HFF-Myc (cell line): ENCODE results near the gene CD2AP.
"Not testable (repeated sequence)": the region's sequence is repeated elsewhere in the genome, so short reads cannot be mapped to it uniquely, and the experiment has no call there.

Source experiments
- DNase-seq: peaks from one replicate; pipeline ENCODE4 v3.0.0-alpha.2; 2011; ENCODE audit warnings: low read depth; ENCODE audit errors: extremely low read depth
- H3K4me3 ChIP-seq: replicated peaks from 2 replicates; pipeline ENCODE4 v1.5.1; 2011; ENCODE audit warnings: low read depth, mild to moderate bottlenecking, control low read depth, low read length
- TF ChIP-seq, protein P1 (sequence below): IDR thresholded peaks from 2 replicates; pipeline ENCODE4 v1.5.1; 2012; ENCODE audit warnings: mild to moderate bottlenecking, low read depth, low read length, control low read depth; ENCODE audit errors: missing control alignments

The CD2AP gene

GRCh38 chr6:47478233-47479139, 897 bp downstream of the CD2AP start:
- H3K4me3 ChIP-seq, result peak overlapping the region; percentile 74
- no peak for DNase-seq
- TF ChIP-seq, protein P1, sequence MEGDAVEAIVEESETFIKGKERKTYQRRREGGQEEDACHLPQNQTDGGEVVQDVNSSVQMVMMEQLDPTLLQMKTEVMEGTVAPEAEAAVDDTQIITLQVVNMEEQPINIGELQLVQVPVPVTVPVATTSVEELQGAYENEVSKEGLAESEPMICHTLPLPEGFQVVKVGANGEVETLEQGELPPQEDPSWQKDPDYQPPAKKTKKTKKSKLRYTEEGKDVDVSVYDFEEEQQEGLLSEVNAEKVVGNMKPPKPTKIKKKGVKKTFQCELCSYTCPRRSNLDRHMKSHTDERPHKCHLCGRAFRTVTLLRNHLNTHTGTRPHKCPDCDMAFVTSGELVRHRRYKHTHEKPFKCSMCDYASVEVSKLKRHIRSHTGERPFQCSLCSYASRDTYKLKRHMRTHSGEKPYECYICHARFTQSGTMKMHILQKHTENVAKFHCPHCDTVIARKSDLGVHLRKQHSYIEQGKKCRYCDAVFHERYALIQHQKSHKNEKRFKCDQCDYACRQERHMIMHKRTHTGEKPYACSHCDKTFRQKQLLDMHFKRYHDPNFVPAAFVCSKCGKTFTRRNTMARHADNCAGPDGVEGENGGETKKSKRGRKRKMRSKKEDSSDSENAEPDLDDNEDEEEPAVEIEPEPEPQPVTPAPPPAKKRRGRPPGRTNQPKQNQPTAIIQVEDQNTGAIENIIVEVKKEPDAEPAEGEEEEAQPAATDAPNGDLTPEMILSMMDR, result no peak

DNA sequence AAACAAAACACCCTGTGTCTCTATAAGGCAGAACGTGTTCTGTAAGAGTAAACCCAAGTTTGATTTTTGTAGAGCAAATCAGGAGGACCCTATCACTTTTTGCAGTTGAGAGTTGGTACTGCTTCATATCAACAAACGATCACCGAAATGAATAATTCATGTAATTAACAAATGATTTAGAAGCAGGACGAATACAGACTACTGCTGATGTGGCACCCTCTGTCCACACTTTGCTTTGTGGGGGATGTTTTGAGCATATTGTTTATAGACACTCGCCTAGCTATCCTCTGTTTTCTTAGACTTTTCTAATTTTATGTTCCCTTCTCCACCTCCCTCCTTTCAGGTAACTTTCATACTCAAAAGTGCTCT, 1.5 kb downstream of the CD2AP start:
- TF ChIP-seq, protein P1, result no peak

GRCh38 chr6:47479874-47480273, 2.3 kb downstream of the CD2AP start:
- no peak for DNase-seq
- H3K4me3 ChIP-seq, result peak overlapping the region; percentile 74; the same call in 1 of the 2 replicates
- TF ChIP-seq, protein P1, result no peak

More for the DNA sequence above, 1.5 kb downstream of the CD2AP start:
- peak overlapping the region; percentile 74 for H3K4me3 ChIP-seq
- no peak for DNase-seq

DNA sequence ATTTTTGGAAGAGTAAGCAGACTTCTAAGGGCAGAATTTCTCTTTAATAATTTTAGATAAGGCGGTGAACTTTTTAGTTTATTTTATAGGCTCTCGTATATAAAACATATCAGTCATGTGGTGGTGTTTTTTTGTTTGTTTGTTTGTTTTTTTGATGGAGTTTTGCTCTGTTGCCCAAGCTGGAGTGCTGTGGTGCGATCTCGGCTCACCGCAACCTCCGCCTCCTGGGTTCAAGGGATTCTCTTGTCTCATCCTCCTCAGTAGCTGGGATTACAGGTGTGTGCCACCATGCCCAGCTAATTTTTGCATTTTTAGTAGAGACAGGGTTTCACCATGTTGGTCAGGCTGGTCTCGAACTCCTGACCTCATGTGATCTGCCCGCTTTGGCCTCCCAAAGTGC, 3.6 kb downstream of the CD2AP start:
- not testable (repeated sequence) for DNase-seq, H3K4me3 ChIP-seq

DNA sequence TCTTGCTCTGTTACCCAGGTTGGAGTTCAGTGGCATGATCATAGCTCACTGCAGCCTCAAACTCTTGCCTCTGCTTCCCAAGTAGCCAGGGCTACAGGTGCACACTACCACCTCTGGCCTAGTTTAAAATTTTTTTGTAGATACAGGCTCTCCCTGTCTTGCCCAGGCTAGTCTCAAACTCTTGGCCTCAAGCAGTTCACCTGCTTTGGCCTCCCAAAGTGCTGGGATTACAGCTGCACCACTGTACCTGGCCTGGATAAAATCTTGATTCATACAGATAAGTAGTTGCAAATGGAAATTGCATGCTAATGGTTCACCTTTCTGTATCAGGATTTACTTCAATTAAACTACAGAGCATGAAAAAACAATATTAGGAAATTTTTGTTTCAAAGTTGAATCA, 4.2 kb downstream of the CD2AP start:
- no peak for DNase-seq
- TF ChIP-seq, protein P1, result no peak
- no peak overlapping the region for H3K4me3 ChIP-seq

DNA sequence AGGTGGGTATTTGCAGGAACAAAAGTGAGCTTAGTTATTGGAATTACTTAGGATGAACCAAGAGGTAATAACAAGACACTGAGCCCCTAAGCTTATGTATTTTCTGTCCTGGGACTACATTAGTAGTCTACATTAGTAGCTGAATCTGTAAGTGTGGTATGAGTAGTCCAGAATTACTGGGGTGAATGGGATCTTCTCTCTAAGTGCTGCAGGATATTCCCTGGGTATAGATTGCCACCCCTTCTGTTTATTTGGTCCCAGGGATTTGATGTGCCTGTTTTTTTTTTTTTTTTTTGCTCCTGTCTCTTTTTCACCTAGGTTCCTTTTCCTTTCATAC, 5.9 kb downstream of the CD2AP start:
- TF ChIP-seq, protein P1, result no peak

DNA sequence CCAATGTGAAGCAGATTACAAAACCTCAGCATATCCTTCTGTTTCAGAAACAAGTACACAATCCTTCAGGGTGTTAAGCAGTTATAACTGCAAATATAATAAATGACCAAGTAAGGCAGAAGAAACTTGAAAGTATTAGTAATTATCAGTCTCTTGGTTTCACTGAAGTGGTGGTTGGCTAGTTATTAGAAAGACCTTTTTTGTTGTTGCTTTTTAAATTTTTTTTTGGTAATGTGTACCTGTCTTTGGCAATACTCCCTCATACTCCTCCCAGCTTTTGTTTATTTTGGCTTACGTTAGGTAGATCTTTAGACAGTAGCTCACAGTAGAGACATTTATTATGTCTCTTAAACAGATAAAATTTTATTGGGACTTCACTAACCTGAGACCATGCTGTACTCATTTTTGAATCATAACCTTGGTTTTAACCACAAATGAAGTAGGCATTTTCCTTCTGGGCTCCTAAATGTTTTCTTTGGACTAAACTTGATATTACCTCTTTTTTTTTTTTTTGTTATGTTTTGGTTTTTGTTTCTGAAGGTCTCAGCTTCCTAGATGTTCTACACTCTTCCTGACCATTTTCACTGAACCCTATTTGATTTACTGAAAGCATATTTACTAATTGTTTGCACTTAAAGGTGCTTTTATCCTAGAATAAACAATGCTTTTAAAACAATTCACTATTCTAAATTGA, 6.4 kb downstream of the CD2AP start:
- no peak for DNase-seq
- TF ChIP-seq, protein P1, result no peak
- no peak overlapping the region for H3K4me3 ChIP-seq

More for the DNA sequence above, 5.9 kb downstream of the CD2AP start:
- DNase-seq, result no peak
- no peak overlapping the region for H3K4me3 ChIP-seq
